Panc1 (cell line): ENCODE data around the gene LTBP2. TPM values are rescaled to one million over a fixed set of nuclear protein-coding genes. Genes with fewer than 3 reads are reported as not detected.

Experiments
- ATAC-seq: fragments of 200-7000 bp; cut with Tn5 transposase; 2 replicates; pipeline ENCODE4 v1.9.1; 2020; ENCODE audit warnings: mild to moderate bottlenecking, moderate library complexity
- BruUV-seq: library from RNA; stranded (reverse); fragments of 400-500 nt; replicated peaks from 2 replicates; lab custom pipeline; 2021; lab: Mats Ljungman, UMichigan
- CTCF ChIA-PET: fragments of 300-600 bp; sonication (Branson Sonifier 250); formaldehyde crosslinking; loops from one replicate; lab custom pipeline; 2022; ENCODE audit warnings: antibody characterized with exemption; lab: Charles Lee
- POLR2A ChIA-PET: fragments of 300-600 bp; sonication (Branson Sonifier 250); formaldehyde crosslinking; loops from one replicate; lab custom pipeline; 2022; ENCODE audit warnings: antibody characterized with exemption; lab: Charles Lee
- DNase-seq: peaks from one replicate; pipeline ENCODE4 v3.0.0-alpha.2; 2010; ENCODE audit warnings: low read depth, low spot score
- H3K27ac ChIP-seq: 2 replicates; pipeline ENCODE4 v1.5.1; 2011; ENCODE audit warnings: mild to moderate bottlenecking, low read length, inconsistent platforms
- H3K27me3 ChIP-seq: fragments of 200-500 bp; sonication (Bioruptor generic); 2 replicates; pipeline ENCODE4 v1.6.0; 2014; ENCODE audit warnings: low read length, inconsistent platforms; ENCODE audit not compliant: control insufficient read depth, insufficient read depth
- H3K36me3 ChIP-seq: fragments of 200-500 bp; sonication (Bioruptor generic); 2 replicates; pipeline ENCODE4 v1.5.1; 2014; ENCODE audit warnings: inconsistent platforms, mild to moderate bottlenecking, low read length, moderate library complexity; ENCODE audit not compliant: control insufficient read depth, insufficient read depth
- H3K4me1 ChIP-seq: 2 replicates; pipeline ENCODE4 v1.5.1; 2011; ENCODE audit warnings: inconsistent platforms, mild to moderate bottlenecking, low read length, moderate library complexity; ENCODE audit not compliant: control insufficient read depth, insufficient read depth
- H3K4me3 ChIP-seq, 2 experiments: 2 replicates each; pipeline ENCODE4 v1.5.1; 2011 to 2012; ENCODE audit warnings: low read depth in 2 of 2, low read length in 2 of 2, mild to moderate bottlenecking in 2 of 2, inconsistent platforms in 1 of 2, moderate library complexity in 1 of 2
- H3K9me3 ChIP-seq: fragments of 200-500 bp; sonication (Bioruptor generic); 2 replicates; pipeline ENCODE4 v1.5.1; 2014; ENCODE audit warnings: low read depth, mild to moderate bottlenecking, inconsistent platforms, low read length, moderate library complexity; ENCODE audit not compliant: control insufficient read depth, insufficient read depth
- POLR2AphosphoS5 ChIP-seq: IDR thresholded peaks from 2 replicates; pipeline ENCODE4 v1.6.1; 2012; ENCODE audit warnings: mild to moderate bottlenecking, low read depth, low read length, moderate library complexity
- SIN3A ChIP-seq: IDR thresholded peaks from 2 replicates; pipeline ENCODE4 v1.6.1; 2012; ENCODE audit warnings: low read depth, mild to moderate bottlenecking, low read length, moderate library complexity, borderline replicate concordance; ENCODE audit not compliant: insufficient read depth
- TCF7L2 ChIP-seq: IDR thresholded peaks from 2 replicates; pipeline ENCODE4 v1.6.1; 2011; ENCODE audit warnings: mild to moderate bottlenecking, low read depth, low read length, inconsistent platforms
- in situ Hi-C: cut with HindIII; loops from 2 replicates; pipeline ENCODE4 v1.10.0; 2016; ENCODE audit warnings: low sequenced_read_pairs, low pct_unique_long_range_greater_than_20kb
- intact Hi-C: fragments of 100-400 bp; cut with micrococcal nuclease; formaldehyde crosslinking; loops from one replicate; pipeline ENCODE4 v1.10.0; 2022; ENCODE audit not compliant: unreplicated experiment
- total RNA-seq: library from RNA; stranded (reverse); gene quantifications from one replicate; pipeline ENCODE4 v1.2.1, GENCODE V29; 2021; ENCODE audit not compliant: unreplicated experiment
- TF ChIP-seq, protein P1 (sequence below): fragments of 450-650 bp; IDR thresholded peaks from 2 replicates; pipeline ENCODE4 v1.5.1; 2017; ENCODE audit warnings: mild to moderate bottlenecking
- TF ChIP-seq, protein P2 (sequence below), 2 experiments: IDR thresholded peaks; 2 replicates each; pipeline ENCODE4 v1.6.1; 2011 to 2012; ENCODE audit warnings: low read depth in 2 of 2, control low read depth in 1 of 2, low read length in 1 of 2, mild to moderate bottlenecking in 1 of 2, moderate library complexity in 1 of 2; ENCODE audit not compliant: insufficient read depth in 1 of 2

Gene LTBP2
- total RNA-seq, 1 experiment from 2014 or later = 69.8 TPM

DNA sequence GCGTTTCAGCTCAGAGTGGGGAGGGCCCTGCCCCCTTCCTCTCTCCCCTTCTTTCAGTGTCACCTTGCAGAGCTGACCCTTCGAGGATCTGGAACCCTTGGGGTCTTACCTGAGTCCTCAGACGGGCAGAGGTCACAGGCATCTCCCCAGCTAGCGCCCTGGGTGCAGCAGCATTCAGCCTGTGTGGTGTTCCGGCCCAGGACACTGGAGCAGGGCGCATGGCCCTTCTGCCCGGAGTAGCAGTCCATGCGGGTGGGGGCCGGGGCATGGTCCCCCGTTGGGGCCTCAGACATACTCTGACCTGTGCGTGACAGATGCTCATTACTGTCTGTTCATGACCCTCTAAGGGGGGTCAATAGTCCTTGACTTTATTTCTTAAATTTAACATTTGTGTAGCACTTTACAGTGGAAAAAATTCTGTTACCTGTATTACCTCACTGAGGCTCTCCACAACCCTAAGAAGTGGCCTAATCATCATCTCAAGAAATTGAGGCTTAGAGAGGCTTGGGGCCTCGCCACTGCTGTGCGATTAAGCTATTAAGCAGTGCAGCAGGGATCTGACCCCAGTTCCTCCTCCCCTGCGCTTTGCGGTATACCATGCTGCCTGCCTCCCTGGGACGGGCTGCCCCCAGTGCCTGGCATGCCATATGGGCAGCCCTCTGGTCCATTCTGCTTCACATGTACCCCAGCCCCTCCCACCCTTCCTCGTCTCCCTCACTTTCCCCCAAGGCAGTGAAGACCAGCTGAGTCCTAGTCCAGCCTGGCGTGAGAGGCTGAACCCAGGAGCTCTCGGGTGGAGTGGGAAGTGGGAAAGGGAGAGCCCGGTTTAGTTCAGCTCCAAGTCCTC is 106.9 kb downstream of the LTBP2 start:
- Histone ChIP-seq H3K27me3 (no peaks in the 10 kb centered on the region), H3K9me3 (no peaks in the 10 kb centered on the region), H3K36me3 (no peaks in the 10 kb centered on the region), H3K4me3 (no peak overlapping the region), H3K4me1 (no peaks in the 10 kb centered on the region), H3K27ac (no peak overlapping the region)
- BruUV-seq = no TSS peak
- no peak for TF ChIP-seq SIN3A
- TF ChIP-seq, protein P1, sequence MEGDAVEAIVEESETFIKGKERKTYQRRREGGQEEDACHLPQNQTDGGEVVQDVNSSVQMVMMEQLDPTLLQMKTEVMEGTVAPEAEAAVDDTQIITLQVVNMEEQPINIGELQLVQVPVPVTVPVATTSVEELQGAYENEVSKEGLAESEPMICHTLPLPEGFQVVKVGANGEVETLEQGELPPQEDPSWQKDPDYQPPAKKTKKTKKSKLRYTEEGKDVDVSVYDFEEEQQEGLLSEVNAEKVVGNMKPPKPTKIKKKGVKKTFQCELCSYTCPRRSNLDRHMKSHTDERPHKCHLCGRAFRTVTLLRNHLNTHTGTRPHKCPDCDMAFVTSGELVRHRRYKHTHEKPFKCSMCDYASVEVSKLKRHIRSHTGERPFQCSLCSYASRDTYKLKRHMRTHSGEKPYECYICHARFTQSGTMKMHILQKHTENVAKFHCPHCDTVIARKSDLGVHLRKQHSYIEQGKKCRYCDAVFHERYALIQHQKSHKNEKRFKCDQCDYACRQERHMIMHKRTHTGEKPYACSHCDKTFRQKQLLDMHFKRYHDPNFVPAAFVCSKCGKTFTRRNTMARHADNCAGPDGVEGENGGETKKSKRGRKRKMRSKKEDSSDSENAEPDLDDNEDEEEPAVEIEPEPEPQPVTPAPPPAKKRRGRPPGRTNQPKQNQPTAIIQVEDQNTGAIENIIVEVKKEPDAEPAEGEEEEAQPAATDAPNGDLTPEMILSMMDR = no peak
- no peak for TF ChIP-seq TCF7L2
- no peak for TF ChIP-seq POLR2AphosphoS5
- TF ChIP-seq, protein P2, sequence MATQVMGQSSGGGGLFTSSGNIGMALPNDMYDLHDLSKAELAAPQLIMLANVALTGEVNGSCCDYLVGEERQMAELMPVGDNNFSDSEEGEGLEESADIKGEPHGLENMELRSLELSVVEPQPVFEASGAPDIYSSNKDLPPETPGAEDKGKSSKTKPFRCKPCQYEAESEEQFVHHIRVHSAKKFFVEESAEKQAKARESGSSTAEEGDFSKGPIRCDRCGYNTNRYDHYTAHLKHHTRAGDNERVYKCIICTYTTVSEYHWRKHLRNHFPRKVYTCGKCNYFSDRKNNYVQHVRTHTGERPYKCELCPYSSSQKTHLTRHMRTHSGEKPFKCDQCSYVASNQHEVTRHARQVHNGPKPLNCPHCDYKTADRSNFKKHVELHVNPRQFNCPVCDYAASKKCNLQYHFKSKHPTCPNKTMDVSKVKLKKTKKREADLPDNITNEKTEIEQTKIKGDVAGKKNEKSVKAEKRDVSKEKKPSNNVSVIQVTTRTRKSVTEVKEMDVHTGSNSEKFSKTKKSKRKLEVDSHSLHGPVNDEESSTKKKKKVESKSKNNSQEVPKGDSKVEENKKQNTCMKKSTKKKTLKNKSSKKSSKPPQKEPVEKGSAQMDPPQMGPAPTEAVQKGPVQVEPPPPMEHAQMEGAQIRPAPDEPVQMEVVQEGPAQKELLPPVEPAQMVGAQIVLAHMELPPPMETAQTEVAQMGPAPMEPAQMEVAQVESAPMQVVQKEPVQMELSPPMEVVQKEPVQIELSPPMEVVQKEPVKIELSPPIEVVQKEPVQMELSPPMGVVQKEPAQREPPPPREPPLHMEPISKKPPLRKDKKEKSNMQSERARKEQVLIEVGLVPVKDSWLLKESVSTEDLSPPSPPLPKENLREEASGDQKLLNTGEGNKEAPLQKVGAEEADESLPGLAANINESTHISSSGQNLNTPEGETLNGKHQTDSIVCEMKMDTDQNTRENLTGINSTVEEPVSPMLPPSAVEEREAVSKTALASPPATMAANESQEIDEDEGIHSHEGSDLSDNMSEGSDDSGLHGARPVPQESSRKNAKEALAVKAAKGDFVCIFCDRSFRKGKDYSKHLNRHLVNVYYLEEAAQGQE (IDR thresholded peaks at IDR 0.05; ENCODE audit: insufficient read depth in 1 of 2, low read depth in 2 of 2, low read length in 1 of 2) = no peak
- POLR2A ChIA-PET = no interaction called here
- CTCF ChIA-PET = no interaction called here
- intact Hi-C loops = no loop called here
- in situ Hi-C loops = no loop called here
- ATAC-seq (no peak), DNase-seq (no peak)

DNA sequence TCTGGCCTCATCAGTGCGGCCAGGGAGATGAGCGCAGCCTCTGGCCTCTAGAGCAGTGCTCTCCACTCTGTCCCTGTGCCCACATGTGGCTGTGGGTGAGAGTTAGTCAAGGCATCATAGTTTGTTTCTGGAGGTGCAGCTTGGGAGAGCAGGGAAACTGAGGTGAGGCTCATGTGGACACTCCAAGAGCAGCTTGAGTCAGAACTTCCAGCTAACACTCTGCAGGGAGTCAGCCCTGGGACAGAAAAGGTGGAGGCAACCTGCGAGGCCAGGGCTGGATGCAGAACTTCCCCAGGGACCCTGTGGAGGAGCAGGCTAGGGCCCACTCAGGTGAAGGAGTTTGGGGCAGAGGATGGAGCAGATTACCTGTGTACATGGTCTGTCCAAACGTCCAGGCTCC is 107.6 kb downstream of the LTBP2 start:
- no TSS peak for BruUV-seq
- in situ Hi-C loops = no loop called here
- H3K27ac ChIP-seq = no peak overlapping the region
- no peaks in the 10 kb centered on the region for H3K36me3 ChIP-seq
- no peak overlapping the region for H3K4me3 ChIP-seq
- ATAC-seq (no peak), DNase-seq (no peak)
- no peaks in the 10 kb centered on the region for H3K4me1 ChIP-seq
- TF ChIP-seq, protein P2 (IDR thresholded peaks at IDR 0.05; ENCODE audit: insufficient read depth in 1 of 2, low read depth in 2 of 2, low read length in 1 of 2) = no peak
- TF ChIP-seq POLR2AphosphoS5 (no peak), TCF7L2 (no peak)
- ChIA-PET CTCF (interaction anchor here (0.7 kb wide), 1 partner anchor 441 kb away, joined by 3 read pairs; no protein-coding TSS in a partner anchor), POLR2A (no interaction called here)
- no peaks in the 10 kb centered on the region for H3K27me3 ChIP-seq
- intact Hi-C loops = no loop called here
- H3K9me3 ChIP-seq = no peaks in the 10 kb centered on the region
